B cell (primary cell): ENCODE results near the gene NKG7. TPM values are rescaled to one million over a fixed set of nuclear protein-coding genes. Genes with fewer than 3 reads are reported as not detected.

ENCODE experiments used
- ATAC-seq: fragments of 200-7000 bp; cut with Tn5 transposase; one replicate; pipeline ENCODE4 v1.10.0; 2021; ENCODE audit warnings: low read depth, mild to moderate bottlenecking, moderate number of reproducible peaks, moderate library complexity
- CTCF ChIA-PET: fragments of 350-600 bp; sonication (Branson Sonifier 250); formaldehyde crosslinking; loops from one replicate; lab custom pipeline; 2021; ENCODE audit warnings: antibody characterized with exemption, inconsistent platforms; lab: Charles Lee
- POLR2A ChIA-PET: fragments of 350-600 bp; sonication (Branson Sonifier 250); formaldehyde crosslinking; loops from one replicate; lab custom pipeline; 2021; ENCODE audit warnings: antibody characterized with exemption; lab: Charles Lee
- DNase-seq: peaks from one replicate; pipeline ENCODE4 v3.0.0; 2013
- H2AFZ ChIP-seq: 2 replicates; pipeline ENCODE4 v1.6.1; 2012; ENCODE audit warnings: mild to moderate bottlenecking, low read depth, low read length; ENCODE audit not compliant: insufficient read depth, poor library complexity, severe bottlenecking
- H3K27ac ChIP-seq, 2 donors: 1 replicate in 1 of 2; 2 replicates in 1 of 2; pipeline ENCODE4 v1.5.1; 2012 to 2013; ENCODE audit warnings: low read length in 2 of 2, mild to moderate bottlenecking in 2 of 2, moderate library complexity in 1 of 2
- H3K27me3 ChIP-seq, 4 experiments: fragments of 200-600 bp in 1 of 4; sonication (generic) in 1 of 4; replicated peaks in 1 of 4; 1 replicate in 2 of 4; 2 replicates in 2 of 4; pipeline versions ENCODE4 v1.6.1 to v1.7.0; 2013 to 2016; ENCODE audit warnings: low read length in 3 of 4, mild to moderate bottlenecking in 2 of 4, mixed read lengths in 1 of 4, moderate library complexity in 1 of 4; ENCODE audit not compliant: insufficient read depth in 4 of 4, control insufficient read depth in 3 of 4; ENCODE audit errors: control extremely low read depth in 1 of 4
- H3K36me3 ChIP-seq, 2 experiments: replicated peaks in 1 of 2; 1 replicate in 1 of 2; 2 replicates in 1 of 2; pipeline versions ENCODE4 v1.6.1 to v1.7.1; 2013; ENCODE audit warnings: low read length in 1 of 2; ENCODE audit not compliant: insufficient read depth in 2 of 2, control insufficient read depth in 1 of 2; ENCODE audit errors: control extremely low read depth in 1 of 2, extremely low read depth in 1 of 2
- H3K4me1 ChIP-seq, 2 donors: fragments of 200-600 bp in 1 of 2; sonication (generic) in 1 of 2; 1 replicate in 1 of 2; 2 replicates in 1 of 2; pipeline versions ENCODE4 v1.5.1 to v1.6.1; 2013 to 2017; ENCODE audit warnings: low read length in 2 of 2; ENCODE audit not compliant: control insufficient read depth in 2 of 2, insufficient read depth in 2 of 2
- H3K4me2 ChIP-seq: replicated peaks from 2 replicates; pipeline ENCODE3; 2012; ENCODE audit warnings: mild to moderate bottlenecking, low read depth, low read length; ENCODE audit not compliant: poor library complexity, severe bottlenecking
- H3K4me3 ChIP-seq, 5 experiments: fragments of 200-600 bp in 1 of 5; sonication (generic) in 1 of 5; 1 replicate in 3 of 5; 2 replicates in 2 of 5; pipeline versions ENCODE4 v1.5.1 to v1.7.0; 2011 to 2016; ENCODE audit warnings: low read length in 4 of 5, mild to moderate bottlenecking in 4 of 5, low read depth in 2 of 5, control low read depth in 1 of 5, moderate library complexity in 1 of 5; ENCODE audit not compliant: insufficient read depth in 1 of 5; ENCODE audit errors: control extremely low read depth in 1 of 5, extremely low read depth in 1 of 5
- H3K79me2 ChIP-seq: fragments of 200-600 bp; sonication (generic); one replicate; pipeline ENCODE4 v1.6.0; 2016; ENCODE audit warnings: low read length; ENCODE audit not compliant: control insufficient read depth, insufficient read depth
- H3K9ac ChIP-seq: fragments of 200-600 bp; sonication (generic); 2 replicates; pipeline ENCODE4 v1.6.1; 2017; ENCODE audit warnings: mild to moderate bottlenecking, low read length, moderate library complexity
- H3K9me3 ChIP-seq, 3 donors: one replicate each; pipeline versions ENCODE4 v1.6.1 to v1.7.1; 2013; ENCODE audit warnings: low read length in 2 of 3; ENCODE audit not compliant: control insufficient read depth in 2 of 3, insufficient read depth in 1 of 3; ENCODE audit errors: control extremely low read depth in 1 of 3
- H4K20me1 ChIP-seq: 2 replicates; pipeline ENCODE4 v1.6.0; 2012; ENCODE audit warnings: mild to moderate bottlenecking, low read length; ENCODE audit not compliant: insufficient read depth, control insufficient read depth, poor library complexity, severe bottlenecking
- H3K27ac Mint-ChIP-seq: one replicate; pipeline ENCODE4 v1.8.0; 2021; ENCODE audit warnings: mixed read lengths
- H3K27me3 Mint-ChIP-seq: one replicate; pipeline ENCODE4 v1.8.0; 2021; ENCODE audit warnings: mixed read lengths
- H3K4me1 Mint-ChIP-seq: one replicate; pipeline ENCODE4 v1.8.0; 2021; ENCODE audit warnings: mixed read lengths
- H3K4me3 Mint-ChIP-seq: one replicate; pipeline ENCODE4 v1.8.0; 2021; ENCODE audit warnings: mixed read lengths
- H3K9me3 Mint-ChIP-seq: one replicate; pipeline ENCODE4 v1.8.0; 2022; ENCODE audit warnings: mixed read lengths; ENCODE audit not compliant: insufficient read depth
- CTCF ChIP-seq: fragments of 200-600 bp; IDR thresholded peaks from one replicate; pipeline ENCODE4 v1.8.0; 2022; ENCODE audit warnings: antibody characterized with exemption, mild to moderate bottlenecking
- EZH2 ChIP-seq: IDR thresholded peaks from 2 replicates; pipeline ENCODE4 v1.6.1; 2012; ENCODE audit warnings: borderline replicate concordance, low read depth, mild to moderate bottlenecking, moderate library complexity, low read length; ENCODE audit not compliant: insufficient read depth, poor library complexity, severe bottlenecking
- WGBS: methylation state at CpG from one replicate; pipeline ENCODE4 v1.1.5; 2013; ENCODE audit warnings: missing lambda C conversion rate; ENCODE audit not compliant: insufficient coverage; 5-methylcytosine and 5-hydroxymethylcytosine counted together
- intact Hi-C: fragments of 100-400 bp; cut with micrococcal nuclease; formaldehyde crosslinking; loops from one replicate; pipeline ENCODE4 v1.10.0; 2022
- polyA plus RNA-seq: library from polyadenylated mRNA; depleted of rRNA; stranded (reverse); fragments of >200 nt; gene quantifications from 2 replicates; pipeline ENCODE4 v1.2.3, GENCODE V29; 2012
- total RNA-seq, 2 donors: library from RNA; stranded (reverse); fragments of 120-200 nt in 1 of 2; gene quantifications; 1 replicate in 1 of 2; 2 replicates in 1 of 2; pipeline versions ENCODE4 v1.2.3 to v1.2.4, GENCODE V29; 2013 to 2022

Gene NKG7
- total and polyA plus RNA-seq, 2 donors (not counting 1 experiment from before 2014, with no cell fraction given), result 1.9 to 6.6 TPM

- ATAC-seq (no peak), DNase-seq (no peak)
- H3K4me2 ChIP-seq, result no peak overlapping the region
- no peaks in the 10 kb centered on the region for H3K9me3 ChIP-seq
- Mint-ChIP-seq H3K27me3 (no peaks in the 10 kb centered on the region), H3K27ac (no peak overlapping the region), H3K9me3 (no peaks in the 10 kb centered on the region), H3K4me1 (peaks cover 18% of the 10 kb centered on the region), H3K4me3 (no peak overlapping the region)
- no peak overlapping the region for H3K27ac ChIP-seq
- intact Hi-C loops, result no loop called here
- no peak overlapping the region for H2AFZ ChIP-seq
- H3K4me1 ChIP-seq, result peaks cover 0 to 4% of the 10 kb centered on the region in 2 donors
- 100% methylated on average over 1 of the region's 4 CpGs for WGBS
- ChIA-PET POLR2A (interaction anchor here (0.6 kb wide), 1 partner anchor 10 kb away, joined by 4 read pairs; no protein-coding TSS in a partner anchor), CTCF (interaction anchor here (1.2 to 1.5 kb wide), 3 partner anchors 20 to 114 kb away, joined by 3 to 4 read pairs (median 4); no protein-coding TSS in a partner anchor)
- peaks cover 0 to 2% of the 10 kb centered on the region in 2 experiments for H3K36me3 ChIP-seq
- no peak overlapping the region for H3K4me3 ChIP-seq
- H3K27me3 ChIP-seq, result no peaks in the 10 kb centered on the region
- H3K9ac ChIP-seq, result no peak overlapping the region
- no peaks in the 10 kb centered on the region for H4K20me1 ChIP-seq
- TF ChIP-seq CTCF (no peak), EZH2 (no peak)
- H3K79me2 ChIP-seq, result peaks cover 9% of the 10 kb centered on the region
Observed at GRCh38 chr19:51359294-51359693, 13.2 kb downstream of the NKG7 start.

- H3K36me3 ChIP-seq, result peaks cover 0 to 2% of the 10 kb centered on the region in 2 experiments
- H3K79me2 ChIP-seq, result peaks cover 9% of the 10 kb centered on the region
- ATAC-seq, result no peak
- H4K20me1 ChIP-seq, result no peaks in the 10 kb centered on the region
- Mint-ChIP-seq H3K27ac (no peak overlapping the region), H3K4me3 (no peak overlapping the region), H3K27me3 (no peaks in the 10 kb centered on the region), H3K4me1 (peaks cover 7% of the 10 kb centered on the region), H3K9me3 (no peaks in the 10 kb centered on the region)
- H2AFZ ChIP-seq, result no peak overlapping the region
- H3K9me3 ChIP-seq, result no peaks in the 10 kb centered on the region
- no peak overlapping the region for H3K27ac ChIP-seq
- peaks cover 0 to 4% of the 10 kb centered on the region in 2 donors for H3K4me1 ChIP-seq
- ChIA-PET CTCF (no interaction called here), POLR2A (no interaction called here)
- intact Hi-C loops, result no loop called here
- H3K4me3 ChIP-seq, result no peak overlapping the region
- no peak overlapping the region for H3K4me2 ChIP-seq
- DNase-seq, result no peak
- H3K9ac ChIP-seq, result no peak overlapping the region
- TF ChIP-seq CTCF (no peak), EZH2 (no peak)
- H3K27me3 ChIP-seq, result no peaks in the 10 kb centered on the region
- 97% methylated on average over 6 of the region's 7 CpGs for WGBS
Observed at GRCh38 chr19:51357952-51358351, 14.5 kb downstream of the NKG7 start.
